ENCODE measurements around the gene NRP2.

DNA sequence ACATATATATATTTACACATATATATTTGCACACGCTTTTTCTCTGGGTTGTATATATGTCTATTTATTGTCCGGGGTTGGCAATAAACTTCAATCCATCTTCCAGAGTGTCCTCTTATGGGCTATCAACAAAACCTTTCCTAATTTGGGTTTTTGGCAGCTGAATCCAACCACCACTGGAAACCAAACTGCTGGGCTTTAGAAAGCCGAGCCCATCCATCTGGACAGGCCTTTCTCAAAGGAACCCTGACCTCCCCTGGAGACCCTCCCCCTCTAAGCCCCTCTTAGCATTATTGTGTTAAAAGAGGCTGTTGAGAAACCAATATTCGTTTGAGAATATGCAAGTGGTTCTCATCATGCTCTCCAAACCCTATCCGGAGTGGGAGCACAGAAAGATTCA is 153.6 kb downstream of the NRP2 start:
- TF ChIP-seq, protein P1, sequence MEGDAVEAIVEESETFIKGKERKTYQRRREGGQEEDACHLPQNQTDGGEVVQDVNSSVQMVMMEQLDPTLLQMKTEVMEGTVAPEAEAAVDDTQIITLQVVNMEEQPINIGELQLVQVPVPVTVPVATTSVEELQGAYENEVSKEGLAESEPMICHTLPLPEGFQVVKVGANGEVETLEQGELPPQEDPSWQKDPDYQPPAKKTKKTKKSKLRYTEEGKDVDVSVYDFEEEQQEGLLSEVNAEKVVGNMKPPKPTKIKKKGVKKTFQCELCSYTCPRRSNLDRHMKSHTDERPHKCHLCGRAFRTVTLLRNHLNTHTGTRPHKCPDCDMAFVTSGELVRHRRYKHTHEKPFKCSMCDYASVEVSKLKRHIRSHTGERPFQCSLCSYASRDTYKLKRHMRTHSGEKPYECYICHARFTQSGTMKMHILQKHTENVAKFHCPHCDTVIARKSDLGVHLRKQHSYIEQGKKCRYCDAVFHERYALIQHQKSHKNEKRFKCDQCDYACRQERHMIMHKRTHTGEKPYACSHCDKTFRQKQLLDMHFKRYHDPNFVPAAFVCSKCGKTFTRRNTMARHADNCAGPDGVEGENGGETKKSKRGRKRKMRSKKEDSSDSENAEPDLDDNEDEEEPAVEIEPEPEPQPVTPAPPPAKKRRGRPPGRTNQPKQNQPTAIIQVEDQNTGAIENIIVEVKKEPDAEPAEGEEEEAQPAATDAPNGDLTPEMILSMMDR (IDR thresholded peaks at IDR 0.05): no peak
- no peak for TF ChIP-seq POLR2A (IDR thresholded peaks at IDR 0.05)
